Measurements from ENCODE around the gene CHST14.

DNA sequence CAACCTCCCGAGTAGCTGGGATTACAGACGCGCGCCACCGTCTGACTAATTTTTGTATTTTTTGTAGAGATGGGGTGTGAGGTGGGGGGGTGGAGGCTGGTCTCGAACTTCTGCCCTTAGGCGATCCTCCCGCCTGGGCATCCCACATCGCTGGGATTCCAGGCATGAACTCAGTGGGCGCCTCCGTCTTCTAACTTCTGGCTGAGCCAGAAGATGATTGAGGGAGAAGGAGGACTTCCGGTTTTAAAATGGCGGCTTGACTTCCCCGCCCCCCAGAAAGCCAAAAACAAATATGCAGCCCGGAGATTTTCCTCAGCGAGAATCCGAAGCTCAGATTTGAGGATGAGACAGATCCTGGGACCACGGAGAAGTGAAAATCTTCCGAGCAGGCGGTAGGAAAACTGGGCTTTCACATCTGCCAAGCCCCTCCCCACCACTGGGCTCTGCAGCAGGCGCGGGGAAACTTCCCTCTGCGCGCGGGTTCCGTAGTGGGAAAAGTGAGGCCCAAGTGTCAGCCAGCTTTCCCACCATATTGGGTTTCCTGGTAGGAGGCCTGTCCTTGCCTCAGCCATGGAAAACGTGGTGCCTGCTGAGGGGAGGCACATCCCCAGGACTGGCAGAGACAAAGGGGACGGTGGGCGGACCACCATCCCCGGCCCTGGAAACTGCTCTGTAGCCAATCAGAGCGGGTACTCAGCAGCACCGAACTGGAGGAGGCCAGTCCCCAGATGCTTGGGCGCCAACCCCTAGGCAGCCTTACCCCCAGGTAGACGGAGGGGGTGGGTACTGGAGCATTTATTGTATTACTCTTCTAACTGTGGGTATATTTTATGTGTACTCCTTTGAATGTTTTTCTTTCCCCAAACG is 17.3 kb downstream of the CHST14 start:
- TF ChIP-seq, protein P1, sequence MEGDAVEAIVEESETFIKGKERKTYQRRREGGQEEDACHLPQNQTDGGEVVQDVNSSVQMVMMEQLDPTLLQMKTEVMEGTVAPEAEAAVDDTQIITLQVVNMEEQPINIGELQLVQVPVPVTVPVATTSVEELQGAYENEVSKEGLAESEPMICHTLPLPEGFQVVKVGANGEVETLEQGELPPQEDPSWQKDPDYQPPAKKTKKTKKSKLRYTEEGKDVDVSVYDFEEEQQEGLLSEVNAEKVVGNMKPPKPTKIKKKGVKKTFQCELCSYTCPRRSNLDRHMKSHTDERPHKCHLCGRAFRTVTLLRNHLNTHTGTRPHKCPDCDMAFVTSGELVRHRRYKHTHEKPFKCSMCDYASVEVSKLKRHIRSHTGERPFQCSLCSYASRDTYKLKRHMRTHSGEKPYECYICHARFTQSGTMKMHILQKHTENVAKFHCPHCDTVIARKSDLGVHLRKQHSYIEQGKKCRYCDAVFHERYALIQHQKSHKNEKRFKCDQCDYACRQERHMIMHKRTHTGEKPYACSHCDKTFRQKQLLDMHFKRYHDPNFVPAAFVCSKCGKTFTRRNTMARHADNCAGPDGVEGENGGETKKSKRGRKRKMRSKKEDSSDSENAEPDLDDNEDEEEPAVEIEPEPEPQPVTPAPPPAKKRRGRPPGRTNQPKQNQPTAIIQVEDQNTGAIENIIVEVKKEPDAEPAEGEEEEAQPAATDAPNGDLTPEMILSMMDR (IDR thresholded peaks at IDR 0.05; ENCODE audit: low read depth, low read length, poor library complexity, severe bottlenecking), result no peak
- TF ChIP-seq EZH2phosphoT487 (IDR thresholded peaks at IDR 0.05; ENCODE audit: borderline replicate concordance, low read length), result no peak

Measured in DOHH2 (cell line).